Upper lobe of left lung (tissue), 6 donors: ENCODE results near the gene VSTM2L. TPM values are rescaled to one million over a fixed set of nuclear protein-coding genes. Genes with fewer than 3 reads are reported as not detected.

Source experiments
- ATAC-seq, 2 donors: fragments of 200-7000 bp; cut with Tn5 transposase; one replicate each; pipeline ENCODE4 v1.9.1; 2022; ENCODE audit warnings: mild to moderate bottlenecking in 2 of 2, moderate library complexity in 2 of 2; ENCODE audit not compliant: low FRiP score in 2 of 2
- DNase-seq, 2 donors: peaks; one replicate each; pipeline ENCODE4 v3.0.0-alpha.2; 2019 to 2020
- H3K27ac ChIP-seq, 4 donors: fragments of 200-600 bp; sonication (generic); one replicate each; pipeline ENCODE4 v1.5.1; 2016 to 2019
- H3K27me3 ChIP-seq, 4 donors: fragments of 200-600 bp; sonication (generic); one replicate each; pipeline ENCODE4 v1.5.1; 2017 to 2019
- H3K36me3 ChIP-seq, 4 donors: fragments of 200-600 bp; sonication (generic); one replicate each; pipeline ENCODE4 v1.5.1; 2016 to 2019
- H3K4me1 ChIP-seq, 4 donors: fragments of 200-600 bp; sonication (generic); one replicate each; pipeline ENCODE4 v1.5.1; 2018 to 2019
- H3K4me3 ChIP-seq, 4 donors: fragments of 200-600 bp; sonication (generic); one replicate each; pipeline ENCODE4 v1.5.1; 2017 to 2019; ENCODE audit warnings: mild to moderate bottlenecking in 2 of 4, moderate library complexity in 1 of 4
- H3K9me3 ChIP-seq, 4 donors: fragments of 200-600 bp; sonication (generic); one replicate each; pipeline ENCODE4 v1.5.1; 2018 to 2019
- EP300 ChIP-seq, 4 donors: sonication (generic); formaldehyde crosslinking; IDR thresholded peaks; one replicate each; pipeline ENCODE4 v1.5.1; 2017; ENCODE audit warnings: antibody characterized with exemption in 4 of 4, control low read depth in 2 of 4
- POLR2A ChIP-seq, 4 donors: fragments of 450-650 bp; IDR thresholded peaks; one replicate each; pipeline ENCODE4 v1.5.1; 2016 to 2017; ENCODE audit warnings: antibody characterized with exemption in 4 of 4, mild to moderate bottlenecking in 2 of 4
- POLR2AphosphoS5 ChIP-seq, 2 donors: sonication (generic); formaldehyde crosslinking; IDR thresholded peaks; one replicate each; pipeline ENCODE4 v1.5.1; 2017; ENCODE audit warnings: antibody characterized with exemption in 2 of 2
- WGBS, 2 donors: methylation state at CpG; one replicate each; pipeline ENCODE4 v1.1.5; 2017 to 2018; 5-methylcytosine and 5-hydroxymethylcytosine counted together
- total RNA-seq, 6 donors: library from RNA; depleted of rRNA in 4 of 6; stranded (reverse); fragments of >200 nt in 4 of 6; gene quantifications; one replicate each; pipeline versions ENCODE4 v1.1.0 to v1.2.1, GENCODE V29; 2016 to 2021
- TF ChIP-seq, protein P1 (sequence below), 6 experiments: fragments of 450-650 bp in 4 of 6; fragments of 200-600 bp in 2 of 6; sonication (generic) in 2 of 6; IDR thresholded peaks; one replicate each; pipeline ENCODE4 v1.5.1; 2016 to 2019; ENCODE audit warnings: antibody characterized with exemption in 6 of 6
- donor health status: DM: no; HTN: no; CAD: no; lungs with moderate emphysema.
- donor health status: DM: no; HTN: yes; CAD: no; lungs with severe emphysema.

The VSTM2L gene
- total RNA-seq, 6 donors from 2014 or later = 1.0 to 47.2 (median 24.8) TPM

DNA sequence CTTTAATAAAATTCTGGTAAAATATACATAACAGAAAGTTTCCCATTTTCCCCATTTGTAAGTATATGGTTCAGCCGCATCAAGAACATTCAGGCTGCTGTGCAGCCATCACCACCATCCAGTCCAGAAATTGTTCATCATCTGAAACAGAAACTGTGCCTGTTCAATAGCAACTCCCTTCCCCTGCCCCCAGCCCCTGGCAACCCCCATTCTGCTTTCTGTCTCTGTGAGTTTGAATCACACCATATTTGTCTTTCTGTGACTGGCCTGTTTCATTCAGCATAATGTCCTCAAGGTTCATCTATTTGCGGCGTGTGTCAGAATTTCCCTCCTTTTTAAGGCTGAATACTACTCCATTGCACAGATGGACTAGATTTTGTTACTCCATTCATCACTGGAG lies 19.1 kb downstream of the VSTM2L start:
- TF ChIP-seq POLR2AphosphoS5 (IDR thresholded peaks at IDR 0.05) = no peak
- no peak for TF ChIP-seq EP300 (IDR thresholded peaks at IDR 0.05)
- TF ChIP-seq, protein P1, sequence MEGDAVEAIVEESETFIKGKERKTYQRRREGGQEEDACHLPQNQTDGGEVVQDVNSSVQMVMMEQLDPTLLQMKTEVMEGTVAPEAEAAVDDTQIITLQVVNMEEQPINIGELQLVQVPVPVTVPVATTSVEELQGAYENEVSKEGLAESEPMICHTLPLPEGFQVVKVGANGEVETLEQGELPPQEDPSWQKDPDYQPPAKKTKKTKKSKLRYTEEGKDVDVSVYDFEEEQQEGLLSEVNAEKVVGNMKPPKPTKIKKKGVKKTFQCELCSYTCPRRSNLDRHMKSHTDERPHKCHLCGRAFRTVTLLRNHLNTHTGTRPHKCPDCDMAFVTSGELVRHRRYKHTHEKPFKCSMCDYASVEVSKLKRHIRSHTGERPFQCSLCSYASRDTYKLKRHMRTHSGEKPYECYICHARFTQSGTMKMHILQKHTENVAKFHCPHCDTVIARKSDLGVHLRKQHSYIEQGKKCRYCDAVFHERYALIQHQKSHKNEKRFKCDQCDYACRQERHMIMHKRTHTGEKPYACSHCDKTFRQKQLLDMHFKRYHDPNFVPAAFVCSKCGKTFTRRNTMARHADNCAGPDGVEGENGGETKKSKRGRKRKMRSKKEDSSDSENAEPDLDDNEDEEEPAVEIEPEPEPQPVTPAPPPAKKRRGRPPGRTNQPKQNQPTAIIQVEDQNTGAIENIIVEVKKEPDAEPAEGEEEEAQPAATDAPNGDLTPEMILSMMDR (IDR thresholded peaks at IDR 0.05) = no peak
- no peak overlapping the region for H3K4me3 ChIP-seq
- DNase-seq (no peak), ATAC-seq (no peak)
- no peaks in the 10 kb centered on the region for H3K36me3 ChIP-seq
- H3K27ac ChIP-seq = no peak overlapping the region
- peaks cover 0 to 7% (median 0%) of the 10 kb centered on the region in 4 donors for H3K27me3 ChIP-seq
- H3K4me1 ChIP-seq = no peaks in the 10 kb centered on the region
- no peaks in the 10 kb centered on the region for H3K9me3 ChIP-seq
- WGBS, 2 donors = 81 to 92% methylated on average over 3 of the region's 3 CpGs

DNA sequence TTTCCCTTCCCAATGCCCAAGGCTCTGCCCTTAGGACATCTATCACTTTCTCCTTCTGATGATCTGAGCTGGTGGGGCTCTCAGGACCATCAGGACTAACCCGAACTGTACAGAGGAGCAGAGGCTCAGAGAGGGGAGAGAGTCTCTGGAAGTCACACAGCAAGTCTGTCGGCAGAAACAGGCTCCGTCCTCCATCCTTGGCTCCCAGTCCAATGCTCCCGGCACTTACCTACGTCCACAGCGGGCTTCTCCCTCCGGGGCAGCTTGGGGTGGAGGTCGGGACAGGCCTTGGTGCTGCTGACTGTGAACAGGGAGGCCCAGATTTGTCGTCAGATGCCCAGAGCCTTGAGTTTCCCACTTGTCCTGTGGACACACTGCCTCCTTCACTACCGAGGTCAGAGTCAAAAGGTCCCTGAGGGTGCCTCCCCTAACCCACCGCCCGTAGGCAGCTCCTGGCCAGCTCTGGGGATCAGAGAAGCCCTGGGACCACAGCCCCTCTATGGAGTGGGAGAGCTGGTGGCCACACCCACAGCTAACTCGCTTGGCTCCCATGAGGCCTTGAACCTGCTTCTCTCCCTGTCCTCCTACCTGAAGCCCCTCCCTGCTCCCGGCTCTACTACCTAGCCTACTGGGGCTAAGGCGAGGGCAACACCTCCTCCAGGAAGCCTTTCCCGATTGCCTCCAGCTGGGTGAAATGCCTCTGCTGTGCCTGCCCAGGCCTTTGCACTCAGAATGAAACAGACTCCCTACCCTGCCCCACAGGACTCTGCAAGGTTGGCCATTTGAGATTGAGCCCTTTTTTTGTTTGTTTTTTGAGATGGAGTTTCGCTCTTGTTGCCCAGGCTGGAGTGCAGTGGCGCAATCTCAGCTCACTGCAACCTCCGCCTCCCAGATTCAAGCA lies 22.6 kb downstream of the VSTM2L start:
- WGBS, 2 donors = 76 to 81% methylated on average over 15 to 19 of the region's 19 CpGs
- ATAC-seq (no peak), DNase-seq (peak in 1 of 2 donors; percentile 25)
- Histone ChIP-seq H3K36me3 (no peaks in the 10 kb centered on the region), H3K4me1 (no peaks in the 10 kb centered on the region), H3K27me3 (no peaks in the 10 kb centered on the region), H3K4me3 (no peak overlapping the region), H3K9me3 (no peaks in the 10 kb centered on the region), H3K27ac (no peak overlapping the region)
- TF ChIP-seq POLR2A (IDR thresholded peaks at IDR 0.05) = no peak
- no peak for TF ChIP-seq POLR2AphosphoS5 (IDR thresholded peaks at IDR 0.05)
- no peak for TF ChIP-seq EP300 (IDR thresholded peaks at IDR 0.05)
- TF ChIP-seq, protein P1 (IDR thresholded peaks at IDR 0.05) = no peak

DNA sequence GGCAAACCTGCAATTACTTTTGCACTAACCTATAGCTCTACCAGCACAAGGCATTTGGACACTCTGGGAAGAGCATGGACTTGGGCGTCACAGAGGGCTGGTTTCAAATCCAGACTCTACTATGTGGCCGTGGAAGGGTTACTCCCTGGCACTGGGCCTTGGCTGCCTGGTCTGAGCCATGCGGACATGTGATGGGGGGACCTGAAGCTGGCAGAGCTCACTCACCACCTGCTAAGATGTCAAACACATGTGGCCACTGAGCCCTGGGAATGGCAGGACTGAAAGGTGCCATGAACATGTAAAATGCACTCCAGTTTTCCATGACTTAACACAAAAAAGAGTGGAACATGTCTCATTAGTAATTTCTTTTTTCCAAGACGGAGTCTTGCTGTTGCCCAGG lies 23.7 kb downstream of the VSTM2L start:
- 89 to 90% methylated on average over 3 to 4 of the region's 4 CpGs for WGBS, 2 donors
- Histone ChIP-seq H3K4me1 (no peaks in the 10 kb centered on the region), H3K27me3 (no peaks in the 10 kb centered on the region), H3K4me3 (no peak overlapping the region), H3K27ac (no peak overlapping the region), H3K9me3 (no peaks in the 10 kb centered on the region), H3K36me3 (no peaks in the 10 kb centered on the region)
- no peak for ATAC-seq
- TF ChIP-seq EP300 (IDR thresholded peaks at IDR 0.05) (no peak), POLR2AphosphoS5 (IDR thresholded peaks at IDR 0.05) (no peak), POLR2A (IDR thresholded peaks at IDR 0.05) (no peak)
- TF ChIP-seq, protein P1 (IDR thresholded peaks at IDR 0.05) = no peak
- DNase-seq = no peak

DNA sequence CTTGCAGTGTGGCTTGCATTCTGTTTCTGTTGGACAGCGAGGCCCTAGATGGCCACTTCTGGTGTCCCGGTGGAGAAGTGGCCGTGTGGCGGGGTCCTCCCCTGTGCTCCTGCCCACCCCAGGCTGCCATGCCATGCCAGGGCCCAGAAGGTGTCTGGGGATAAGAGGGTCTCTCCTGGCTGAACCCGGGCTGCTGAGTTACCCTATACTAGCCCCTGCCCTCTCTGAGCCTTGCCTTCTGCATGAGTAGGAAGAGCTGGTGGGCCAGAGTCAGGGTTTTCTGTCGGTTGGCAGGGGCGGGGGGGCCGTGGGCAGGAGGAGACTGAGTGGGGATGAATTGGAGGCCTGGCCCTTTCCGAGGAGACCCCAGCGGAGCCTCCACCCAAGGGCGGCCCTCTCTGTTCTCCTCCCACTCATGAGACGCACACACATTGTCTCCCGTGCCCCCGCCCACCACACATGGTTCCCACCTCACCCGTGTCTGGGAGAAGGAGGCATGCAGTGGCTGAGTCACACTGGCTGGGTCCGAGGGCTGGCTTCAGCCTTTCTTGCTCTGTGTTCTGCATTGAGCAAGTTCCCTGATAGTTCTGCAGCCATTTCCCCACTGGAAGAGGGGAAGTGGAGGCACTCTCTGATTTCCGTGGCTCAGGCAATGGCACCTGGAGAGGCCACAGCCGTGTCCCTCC lies 24.6 kb downstream of the VSTM2L start:
- WGBS, 2 donors = 85 to 89% methylated on average over 15 to 18 of the region's 18 CpGs
- no peaks in the 10 kb centered on the region for H3K27me3 ChIP-seq
- ATAC-seq = no peak
- peak in 1 of 2 donors; percentile 49 for DNase-seq
- no peaks in the 10 kb centered on the region for H3K9me3 ChIP-seq
- no peak overlapping the region for H3K27ac ChIP-seq
- H3K36me3 ChIP-seq = no peaks in the 10 kb centered on the region
- no peaks in the 10 kb centered on the region for H3K4me1 ChIP-seq
- no peak for TF ChIP-seq EP300 (IDR thresholded peaks at IDR 0.05)
- no peak for TF ChIP-seq POLR2A (IDR thresholded peaks at IDR 0.05)
- TF ChIP-seq POLR2AphosphoS5 (IDR thresholded peaks at IDR 0.05) = no peak
- TF ChIP-seq, protein P1 (IDR thresholded peaks at IDR 0.05) = no peak
- no peak overlapping the region for H3K4me3 ChIP-seq
